HG03175 (cell line): ENCODE data around the gene LMX1B.
"Not testable (repeated sequence)": the region's sequence is repeated elsewhere in the genome, so short reads cannot be mapped to it uniquely, and the experiment has no call there.

Source experiments
- ATAC-seq: cut with Tn5 transposase; IDR thresholded peaks from one replicate; pipeline ENCODE4 v1.9.1; 2021; ENCODE audit warnings: mild to moderate bottlenecking, moderate library complexity; ENCODE audit not compliant: unreplicated experiment

Gene LMX1B

DNA sequence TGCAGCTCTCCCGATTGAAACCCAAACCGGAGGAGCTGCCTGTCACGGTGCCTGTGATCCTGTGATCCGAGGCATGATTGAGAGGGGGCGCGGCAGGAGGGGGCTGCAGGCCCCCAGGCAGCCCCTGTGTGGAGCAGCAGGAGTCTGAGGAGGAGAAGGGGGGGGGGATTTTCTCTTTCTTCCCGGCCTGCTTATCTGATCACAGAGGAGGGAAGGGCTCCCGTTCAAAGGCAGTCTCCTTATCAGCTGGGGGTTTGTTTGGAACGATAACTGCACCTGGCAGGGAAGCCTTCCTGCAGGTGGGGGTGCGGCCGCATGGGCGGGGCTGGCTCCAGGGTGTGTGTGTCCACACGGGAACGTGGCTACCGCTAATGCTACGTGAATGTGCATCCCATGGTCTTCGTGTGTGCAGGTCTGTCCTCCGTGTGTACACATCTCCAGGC, 38.4 kb downstream of the LMX1B start:
- ATAC-seq = no peak

DNA sequence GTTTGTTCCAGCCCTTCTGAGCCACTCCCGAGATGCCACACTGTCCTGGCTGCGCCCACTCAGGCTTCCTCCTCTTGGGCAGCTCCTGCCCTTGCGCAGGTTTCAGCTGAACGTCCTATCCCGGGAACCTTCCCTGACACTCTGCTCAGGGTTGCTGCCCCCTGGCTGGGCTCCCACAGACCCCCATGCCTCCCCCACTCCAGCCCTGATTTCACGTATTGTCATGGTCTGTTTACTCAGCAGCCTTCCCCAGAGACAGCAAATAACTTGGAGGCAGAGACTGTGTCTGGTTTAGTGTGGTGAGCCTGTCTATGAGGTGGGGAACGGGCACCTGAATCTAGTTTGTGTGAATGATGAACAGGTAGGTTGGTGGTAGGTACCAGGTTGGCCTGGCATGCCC, 40.4 kb downstream of the LMX1B start:
- ATAC-seq = no peak

GRCh38 chr9:126656214-126656613, 42.5 kb downstream of the LMX1B start:
- not testable (repeated sequence) for ATAC-seq

DNA sequence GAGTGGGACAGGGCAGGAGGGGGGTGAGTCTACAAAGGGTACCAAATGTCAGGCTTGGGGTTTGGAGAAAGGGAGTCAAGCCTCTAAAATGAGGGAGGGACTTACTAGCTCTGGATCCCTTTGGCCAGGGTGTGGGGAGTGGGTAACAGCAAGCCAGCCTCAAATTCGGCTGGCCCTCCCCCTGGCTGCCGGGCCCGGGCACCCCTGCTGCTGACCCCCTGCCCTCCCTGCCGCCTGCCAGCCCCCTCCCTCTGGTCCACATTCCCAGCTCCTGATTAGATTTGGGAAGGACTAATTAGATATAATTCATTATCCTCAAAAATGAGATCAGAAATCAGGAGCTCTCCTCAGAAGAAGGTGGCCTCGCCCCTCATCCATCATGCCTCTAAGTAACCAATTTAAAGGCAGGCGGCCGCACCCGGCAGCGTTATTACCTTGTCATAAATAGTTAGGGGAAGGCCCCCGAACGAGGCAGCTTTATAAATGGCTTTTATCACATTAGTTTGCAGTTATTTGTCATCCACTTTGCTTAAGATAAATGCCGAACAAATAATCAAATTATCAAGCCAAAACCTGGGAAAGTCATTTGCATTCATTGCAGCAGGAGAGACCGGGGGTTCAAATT, 44.6 kb downstream of the LMX1B start:
- ATAC-seq = no peak

DNA sequence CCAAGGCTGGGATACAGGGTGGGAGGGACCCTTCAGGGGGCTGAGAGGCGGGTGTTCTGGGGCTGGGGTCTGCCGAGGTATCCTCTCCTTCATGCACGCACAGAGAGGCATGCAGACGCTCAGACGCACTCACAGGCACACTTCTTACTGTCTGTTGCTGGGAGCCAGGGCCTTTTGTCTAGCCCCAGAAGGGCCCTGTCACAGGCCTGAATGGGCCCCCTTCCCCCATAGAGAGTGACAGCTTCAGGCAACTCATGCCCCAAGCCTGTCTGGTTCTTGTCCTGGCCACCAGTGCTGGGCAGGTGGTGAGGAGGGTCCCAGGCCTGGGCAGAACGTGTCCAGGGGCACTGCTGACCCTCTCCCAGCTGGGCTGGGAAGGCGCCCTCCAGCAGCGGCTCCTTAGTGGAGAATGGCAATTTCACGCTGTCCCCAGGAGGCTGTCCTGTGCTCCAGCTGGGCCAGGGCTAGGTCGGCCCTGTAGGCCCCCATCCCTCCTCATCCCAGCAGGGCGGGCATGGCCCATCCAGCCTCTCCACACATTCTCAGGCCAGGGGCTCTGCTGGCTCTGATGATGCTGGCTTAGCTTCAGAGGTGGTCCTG, 45.3 kb downstream of the LMX1B start:
- no peak for ATAC-seq

GRCh38 chr9:126661122-126661520, 47.4 kb downstream of the LMX1B start:
- no peak for ATAC-seq

- no peak for ATAC-seq
These were observed 48.0 kb downstream of the LMX1B start for GRCh38 chr9:126661521-126662251.

DNA sequence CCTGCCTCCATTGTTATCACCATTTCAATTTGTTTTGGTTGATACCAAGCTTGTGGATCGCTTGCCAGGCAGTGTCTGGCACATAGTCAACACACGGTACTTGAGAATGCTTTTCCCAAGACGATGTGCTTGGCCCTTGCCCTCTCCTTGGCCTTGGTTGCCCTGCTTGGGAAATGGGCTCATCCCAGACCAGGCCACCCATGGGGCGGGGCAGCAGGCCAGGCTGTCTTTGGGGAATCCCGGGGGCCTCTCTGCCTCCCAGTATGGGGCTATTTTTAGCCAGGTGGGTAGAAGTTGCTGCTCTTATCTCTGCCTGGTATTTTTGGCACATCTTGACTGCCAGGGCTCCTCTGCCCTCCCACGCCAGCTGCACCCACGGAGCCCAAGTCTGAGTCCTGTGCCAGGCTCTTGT, 49.9 kb downstream of the LMX1B start:
- ATAC-seq = no peak

DNA sequence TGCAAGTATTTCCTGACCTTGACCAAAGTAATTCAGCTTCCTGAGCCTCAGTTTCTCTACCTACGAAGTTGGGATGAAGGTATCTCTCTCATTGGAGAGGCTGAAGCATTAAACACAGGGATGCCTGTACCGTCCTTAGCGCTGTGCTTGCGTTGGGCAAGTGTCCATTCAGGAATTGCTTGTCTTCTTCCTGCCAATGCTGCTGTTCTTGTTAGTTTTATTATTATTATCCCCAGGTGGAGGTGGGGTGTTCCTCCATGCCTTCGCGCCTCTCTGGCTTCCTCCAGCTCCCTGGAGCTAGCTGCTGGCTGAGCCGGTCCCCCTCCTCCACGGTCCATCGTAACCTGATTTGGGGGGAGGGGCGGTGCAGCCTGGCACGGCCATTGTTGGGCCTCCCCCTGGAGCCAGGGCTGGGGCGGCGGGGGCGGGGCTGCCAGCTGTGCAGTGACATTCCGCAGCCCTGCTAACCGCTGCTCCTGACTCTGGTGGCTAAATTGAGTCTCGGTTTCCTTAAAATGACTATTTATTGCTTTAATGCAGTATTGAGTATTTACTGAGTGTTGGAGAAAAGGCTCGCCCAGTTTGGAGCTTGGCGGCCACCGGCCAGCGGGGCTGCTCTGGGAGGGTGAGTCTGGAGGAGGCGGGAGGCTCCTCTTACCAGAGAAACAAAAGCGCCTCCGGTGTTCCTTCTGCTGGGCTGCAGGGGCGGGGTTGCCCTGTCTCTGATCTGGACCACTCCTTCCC, 51.3 kb downstream of the LMX1B start:
- ATAC-seq = no peak

DNA sequence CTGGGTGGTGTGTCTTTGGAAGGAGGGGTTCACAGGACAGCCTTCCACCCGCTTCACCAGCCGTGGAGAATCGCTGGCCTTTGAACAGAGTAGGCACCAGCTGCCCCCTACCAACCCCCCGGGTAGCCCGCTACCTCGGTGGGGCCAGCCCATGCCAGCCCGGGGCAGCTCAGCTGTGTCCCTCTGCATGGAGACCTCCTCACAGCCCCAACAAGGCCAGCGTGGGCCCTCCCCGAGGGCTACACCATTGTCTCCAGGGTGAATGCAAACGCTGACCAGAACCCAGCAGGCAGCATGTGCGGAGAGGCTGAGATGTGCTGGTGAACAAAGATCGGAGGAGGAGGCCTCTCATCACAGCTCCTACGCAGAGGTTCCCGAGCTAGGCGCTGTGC, 51.9 kb downstream of the LMX1B start:
- ATAC-seq = no peak

DNA sequence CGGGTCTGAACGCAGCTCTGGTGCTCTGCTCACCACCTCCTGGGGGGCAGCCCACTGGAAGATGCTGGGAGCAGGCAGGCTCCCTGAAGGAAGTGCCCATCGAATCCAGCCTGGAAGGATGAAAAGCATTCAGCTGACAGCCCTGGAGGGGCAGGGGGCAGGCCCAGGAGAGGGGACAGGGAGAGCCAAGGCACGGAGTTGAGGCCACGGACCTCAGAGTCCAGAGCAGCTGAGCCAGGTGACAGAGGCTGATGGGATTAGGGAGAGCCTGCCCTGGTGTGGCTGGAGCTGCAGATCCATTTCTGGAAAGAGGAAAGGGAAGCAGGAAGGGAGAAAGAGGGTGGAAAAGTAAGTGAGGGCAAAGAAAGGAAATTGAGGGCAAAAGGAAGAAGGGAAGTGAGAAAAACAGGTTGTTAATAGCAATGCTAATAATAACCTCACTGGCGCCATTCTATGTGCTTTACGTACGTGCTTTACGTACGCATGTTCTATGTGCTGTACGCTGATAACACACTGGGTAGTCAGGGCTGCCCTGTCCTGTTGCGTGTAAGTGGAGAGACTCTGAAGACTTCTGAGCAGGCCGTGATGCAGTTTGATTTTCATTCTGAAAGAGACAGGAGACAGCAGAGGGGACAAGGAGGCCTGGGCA, 52.6 kb downstream of the LMX1B start:
- ATAC-seq = no peak

- no peak for ATAC-seq
These were observed 53.7 kb downstream of the LMX1B start for GRCh38 chr9:126667190-126668055.

- no peak for ATAC-seq
These were observed 54.3 kb downstream of the LMX1B start for GRCh38 chr9:126668058-126668457.

- no peak for ATAC-seq
These were observed 55.4 kb downstream of the LMX1B start for GRCh38 chr9:126669108-126669507.

DNA sequence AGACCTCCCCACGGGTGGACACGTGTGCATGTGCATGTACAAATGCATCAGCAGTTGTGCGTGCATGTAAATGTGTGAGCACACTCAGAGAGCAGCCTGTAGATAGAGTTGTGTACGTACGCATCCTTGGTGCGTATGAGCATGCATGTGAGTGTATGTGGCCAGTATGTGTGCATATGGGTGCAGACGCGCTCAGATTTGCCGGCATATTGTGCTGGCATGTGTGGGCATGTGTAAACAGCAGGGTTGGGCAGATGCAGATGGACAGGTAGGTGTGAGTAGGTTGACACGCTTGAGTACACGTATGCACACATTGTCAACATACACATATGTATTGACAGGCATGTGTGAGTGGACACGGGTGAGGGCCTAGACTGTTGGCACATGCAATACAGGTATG, 56.5 kb downstream of the LMX1B start:
- no peak for ATAC-seq

DNA sequence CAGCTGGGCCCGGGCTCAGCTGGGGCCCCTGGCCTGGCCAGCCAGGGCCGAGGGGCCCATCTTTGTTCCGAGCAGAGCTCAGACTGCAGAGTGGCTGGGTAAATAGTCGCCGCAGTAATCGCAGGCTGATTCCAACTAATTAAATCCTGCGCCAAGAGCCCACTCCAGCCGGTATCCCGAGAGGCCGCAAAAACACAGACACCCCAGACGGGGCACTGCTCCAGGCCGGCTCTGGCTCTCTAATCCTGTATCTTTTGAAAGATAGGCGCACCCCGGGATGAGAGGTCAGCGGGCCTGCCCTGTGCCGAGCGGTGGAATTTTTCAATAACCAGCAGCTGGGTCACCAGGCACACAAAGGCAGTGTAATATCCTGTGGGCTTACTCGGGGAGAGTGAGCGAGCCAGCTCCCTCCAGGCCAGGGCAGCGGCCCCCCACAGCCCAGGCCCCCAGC, 57.7 kb downstream of the LMX1B start:
- ATAC-seq = no peak

DNA sequence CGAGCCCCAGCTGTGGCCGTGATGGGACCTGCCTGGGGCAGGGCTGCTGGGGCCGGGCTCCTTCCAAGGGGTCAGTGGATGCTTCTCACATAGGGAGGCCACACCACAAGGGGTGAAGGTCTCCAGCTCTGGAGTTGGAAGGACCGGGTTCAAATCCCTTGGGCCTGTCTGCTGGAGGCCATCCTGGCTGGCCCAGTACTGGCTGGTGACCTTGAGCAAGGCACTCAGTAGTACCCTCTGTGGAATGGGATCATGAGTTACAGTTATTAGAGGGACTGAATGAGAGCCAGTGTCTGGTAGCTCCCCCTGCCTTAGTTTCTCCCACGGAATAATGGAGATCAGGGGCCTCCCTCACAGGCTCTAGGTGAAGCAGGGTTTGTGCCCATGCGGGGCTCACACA, 58.3 kb downstream of the LMX1B start:
- no peak for ATAC-seq

DNA sequence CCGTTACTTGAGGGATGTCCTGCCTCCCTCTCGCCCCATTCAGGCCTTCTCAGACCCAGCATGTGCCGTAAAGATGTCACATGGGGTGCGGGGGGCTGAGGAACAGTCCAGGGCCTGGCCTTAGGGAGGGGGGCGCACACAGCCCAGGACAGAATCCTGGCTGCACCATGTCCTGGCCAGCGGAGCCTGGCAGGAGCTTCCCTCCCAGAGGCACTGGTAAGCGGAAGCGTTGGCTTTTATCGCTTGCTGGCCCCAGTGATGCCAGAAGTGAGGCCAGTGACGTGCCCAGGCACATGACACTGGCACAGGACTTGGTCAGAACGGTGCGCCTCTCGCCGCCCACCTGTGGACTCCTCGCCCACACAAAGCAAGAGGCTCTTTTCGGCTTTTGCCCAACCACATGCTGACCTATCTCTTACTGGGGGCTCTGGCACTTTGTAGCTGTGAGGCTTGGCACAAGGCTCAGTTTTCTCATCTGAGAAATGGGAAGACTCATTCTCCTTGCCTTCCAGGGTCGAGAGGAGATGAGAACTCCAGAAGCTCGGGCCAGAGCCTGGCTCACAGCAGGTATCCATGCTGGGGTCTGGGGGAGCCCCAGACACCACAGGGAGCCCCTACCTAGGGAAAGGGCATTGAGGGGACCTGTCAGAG, 59.0 kb downstream of the LMX1B start:
- no peak for ATAC-seq

GRCh38 chr9:126673689-126674364, 60.1 kb downstream of the LMX1B start:
- no peak for ATAC-seq
